Erythroblast (primary cell): ENCODE data around the gene BPIFB4.

Experiments used
- GATA1 ChIP-seq: IDR thresholded peaks from 2 replicates; pipeline ENCODE4 v1.6.1; 2011; ENCODE audit warnings: low read depth, mild to moderate bottlenecking, control low read depth, low read length, moderate library complexity
- POLR2A ChIP-seq: IDR thresholded peaks from 2 replicates; pipeline ENCODE4 v1.6.1; 2011; ENCODE audit warnings: mild to moderate bottlenecking, low read length

DNA sequence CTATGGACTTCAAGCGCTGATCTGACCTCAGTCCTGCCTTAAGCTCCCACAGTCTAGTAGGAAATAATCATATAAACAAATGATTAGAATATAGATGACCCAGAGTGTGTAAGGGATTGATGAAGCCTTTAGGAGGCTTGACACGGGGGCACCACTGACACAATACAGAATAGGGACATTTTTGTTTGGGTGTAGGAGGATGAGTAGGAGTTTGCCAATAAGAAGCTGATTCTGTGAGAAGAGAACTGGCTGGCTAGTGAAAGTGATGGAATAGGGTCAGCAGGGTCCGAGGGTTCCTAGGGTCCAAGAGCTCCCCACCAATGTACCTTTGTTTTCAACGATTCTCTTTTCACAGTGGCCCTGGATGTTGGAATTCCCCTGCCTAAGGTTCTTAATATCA lies 7.1 kb upstream of the BPIFB4 start:
- TF ChIP-seq POLR2A (no peak), GATA1 (no peak)
